ENCODE data around the gene VSIG4.
"Not testable (repeated sequence)": the region's sequence is repeated elsewhere in the genome, so short reads cannot be mapped to it uniquely, and the experiment has no call there.

VSIG4 gene

GRCh38 chrX:65975161-65975751 lies 64.6 kb downstream of the VSIG4 start:
- not testable (repeated sequence) for DNase-seq
